Measurements from ENCODE around the gene MTOR. TPM values are rescaled to one million over a fixed set of nuclear protein-coding genes. Genes with fewer than 3 reads are reported as not detected.
A peak's percentile ranks its signal among the peaks of the same experiment; 100 is the strongest.

Gene MTOR
- total and polyA plus RNA-seq, 2 of the 8 experiments (the other 6 are each of a cell fraction or from before 2014, with no cell fraction given) = 44.2 to 76.8 TPM

GRCh38 chr1:11059968-11060830 is 202.2 kb downstream of the MTOR start, which contains the start of gene SRM (continued):
- no peak for TF ChIP-seq KDM5A (IDR thresholded peaks at IDR 0.05; ENCODE audit: low read length)
- TF ChIP-seq FOSL1 (IDR thresholded peaks at IDR 0.05; ENCODE audit: insufficient read depth, low read depth, low read length) = no peak
- TF ChIP-seq SAP30 (IDR thresholded peaks at IDR 0.05; ENCODE audit: insufficient read depth, insufficient replicate concordance, low read length) = no peak
- no peak for TF ChIP-seq POU5F1 (IDR thresholded peaks at IDR 0.05; ENCODE audit: low read depth, low read length)
- TF ChIP-seq RAD21 (IDR thresholded peaks at IDR 0.05 in 1 of 2, conservative IDR thresholded peaks at IDR 0.05 in 1 of 2; ENCODE audit: low read depth in 2 of 2, low read length in 2 of 2) = peak in 1 of 2 experiments; percentile 25; a peak in 1 of 4 replicates
- TF ChIP-seq GABPA (IDR thresholded peaks at IDR 0.05; ENCODE audit: borderline replicate concordance, insufficient read depth, low read length) = 0 out of 2 replicates have a peak, but pooled peaks have one; percentile 42
- 0 out of 4 replicates have a peak, but pooled peaks of 1 of the 2 experiments have one; percentile 20 for TF ChIP-seq HDAC2 (IDR thresholded peaks at IDR 0.05; ENCODE audit: borderline replicate concordance in 1 of 2, low read depth in 2 of 2, low read length in 2 of 2)
- peak; percentile 58 for TF ChIP-seq TBP (IDR thresholded peaks at IDR 0.05; ENCODE audit: low read depth, low read length)
- peak; percentile 74 for TF ChIP-seq TAF1 (IDR thresholded peaks at IDR 0.05; ENCODE audit: low read depth, low read length)

All from H1 (cell line).